ENCODE results near the gene SYNRG. TPM values are rescaled to one million over a fixed set of nuclear protein-coding genes. Genes with fewer than 3 reads are reported as not detected.

Gene SYNRG
- total RNA-seq, 1 experiment from 2014 or later: 18.0 TPM

GRCh38 chr17:37650419-37651003, 41.3 kb upstream of the SYNRG start:
- H3K9me3 Mint-ChIP-seq (ENCODE audit: unreplicated experiment): no peaks in the 10 kb centered on the region
- no peak overlapping the region for H3K4me3 Mint-ChIP-seq (ENCODE audit: unreplicated experiment)
- CTCF ChIA-PET: interaction anchor here (0.6 to 6.0 kb wide), 42 partner anchors 9 to 1540 kb away, joined by 3 to 66 read pairs (median 4); no protein-coding TSS in a partner anchor
- peak; percentile 62 for DNase-seq (ENCODE audit: unreplicated experiment)
- no peaks in the 10 kb centered on the region for H3K36me3 Mint-ChIP-seq (ENCODE audit: insufficient read depth, unreplicated experiment)
- peaks cover 5% of the 10 kb centered on the region for H3K4me1 Mint-ChIP-seq (ENCODE audit: insufficient read depth, unreplicated experiment)
- H3K27me3 Mint-ChIP-seq (ENCODE audit: insufficient read depth, unreplicated experiment): peaks cover 12% of the 10 kb centered on the region
- no TSS peak for BruUV-seq (replicated peaks)
- intact Hi-C loops (cut with micrococcal nuclease): loop anchor here (1.0 kb wide), 4 partner anchors 52 to 199 kb away; no protein-coding TSS in a partner anchor
- TF ChIP-seq, protein P1, sequence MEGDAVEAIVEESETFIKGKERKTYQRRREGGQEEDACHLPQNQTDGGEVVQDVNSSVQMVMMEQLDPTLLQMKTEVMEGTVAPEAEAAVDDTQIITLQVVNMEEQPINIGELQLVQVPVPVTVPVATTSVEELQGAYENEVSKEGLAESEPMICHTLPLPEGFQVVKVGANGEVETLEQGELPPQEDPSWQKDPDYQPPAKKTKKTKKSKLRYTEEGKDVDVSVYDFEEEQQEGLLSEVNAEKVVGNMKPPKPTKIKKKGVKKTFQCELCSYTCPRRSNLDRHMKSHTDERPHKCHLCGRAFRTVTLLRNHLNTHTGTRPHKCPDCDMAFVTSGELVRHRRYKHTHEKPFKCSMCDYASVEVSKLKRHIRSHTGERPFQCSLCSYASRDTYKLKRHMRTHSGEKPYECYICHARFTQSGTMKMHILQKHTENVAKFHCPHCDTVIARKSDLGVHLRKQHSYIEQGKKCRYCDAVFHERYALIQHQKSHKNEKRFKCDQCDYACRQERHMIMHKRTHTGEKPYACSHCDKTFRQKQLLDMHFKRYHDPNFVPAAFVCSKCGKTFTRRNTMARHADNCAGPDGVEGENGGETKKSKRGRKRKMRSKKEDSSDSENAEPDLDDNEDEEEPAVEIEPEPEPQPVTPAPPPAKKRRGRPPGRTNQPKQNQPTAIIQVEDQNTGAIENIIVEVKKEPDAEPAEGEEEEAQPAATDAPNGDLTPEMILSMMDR (IDR thresholded peaks at IDR 0.05; ENCODE audit: unreplicated experiment): peak; percentile 58
- H3K27ac Mint-ChIP-seq (ENCODE audit: low read depth, unreplicated experiment): no peak overlapping the region
- POLR2A ChIA-PET: interaction anchor here (1.2 to 1.4 kb wide), 3 partner anchors 9 to 163 kb away, joined by 3 to 4 read pairs (median 4); no protein-coding TSS in a partner anchor

DNA sequence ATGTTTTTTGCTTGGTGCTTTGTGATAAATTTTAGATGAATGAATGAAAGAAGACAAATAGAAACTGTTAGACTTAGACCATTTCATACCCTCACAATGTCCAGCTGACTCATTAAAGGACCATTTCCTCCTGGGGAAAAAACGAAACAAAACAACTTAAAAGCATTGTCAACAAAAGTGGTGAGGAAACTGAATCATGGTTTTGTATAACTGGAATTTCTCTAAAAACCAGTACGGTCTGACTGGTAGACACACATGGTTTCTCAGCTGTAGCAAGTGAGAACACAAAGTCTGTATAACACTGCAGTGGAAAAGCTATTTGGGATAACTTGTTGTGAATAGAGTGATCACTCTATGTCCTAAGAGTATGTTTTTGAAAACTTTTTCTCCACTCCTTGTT, 39.3 kb upstream of the SYNRG start:
- no peak overlapping the region for H3K4me3 Mint-ChIP-seq (ENCODE audit: unreplicated experiment)
- H3K9me3 Mint-ChIP-seq (ENCODE audit: unreplicated experiment): no peaks in the 10 kb centered on the region
- POLR2A ChIA-PET: interaction anchor here (0.8 to 1.1 kb wide), 4 partner anchors 9 to 138 kb away, joined by 3 to 4 read pairs (median 3); no protein-coding TSS in a partner anchor
- CTCF ChIA-PET: interaction anchor here (0.6 to 6.0 kb wide), 8 partner anchors 49 to 168 kb away, joined by 3 to 66 read pairs (median 4); no protein-coding TSS in a partner anchor
- intact Hi-C loops (cut with micrococcal nuclease): no loop called here
- no peak overlapping the region for H3K27ac Mint-ChIP-seq (ENCODE audit: low read depth, unreplicated experiment)
- TF ChIP-seq, protein P1 (IDR thresholded peaks at IDR 0.05; ENCODE audit: unreplicated experiment): no peak
- peaks cover 15% of the 10 kb centered on the region for H3K4me1 Mint-ChIP-seq (ENCODE audit: insufficient read depth, unreplicated experiment)
- H3K27me3 Mint-ChIP-seq (ENCODE audit: insufficient read depth, unreplicated experiment): peaks cover 16% of the 10 kb centered on the region
- peak; percentile 40 for DNase-seq (ENCODE audit: unreplicated experiment)
- BruUV-seq (replicated peaks): no TSS peak
- no peaks in the 10 kb centered on the region for H3K36me3 Mint-ChIP-seq (ENCODE audit: insufficient read depth, unreplicated experiment)

GRCh38 chr17:37647856-37648255, 38.6 kb upstream of the SYNRG start:
- POLR2A ChIA-PET: interaction anchor here (0.8 to 1.7 kb wide), 3 partner anchors 9 to 168 kb away, joined by 3 to 6 read pairs (median 3); no protein-coding TSS in a partner anchor
- no peak overlapping the region for H3K4me3 Mint-ChIP-seq (ENCODE audit: unreplicated experiment)
- peaks cover 16% of the 10 kb centered on the region for H3K27me3 Mint-ChIP-seq (ENCODE audit: insufficient read depth, unreplicated experiment)
- H3K9me3 Mint-ChIP-seq (ENCODE audit: unreplicated experiment): no peaks in the 10 kb centered on the region
- CTCF ChIA-PET: interaction anchor here (0.6 to 6.0 kb wide), 6 partner anchors 39 to 168 kb away, joined by 3 to 66 read pairs (median 4); no protein-coding TSS in a partner anchor
- DNase-seq (ENCODE audit: unreplicated experiment): no peak
- TF ChIP-seq, protein P1 (IDR thresholded peaks at IDR 0.05; ENCODE audit: unreplicated experiment): no peak
- no peak overlapping the region for H3K27ac Mint-ChIP-seq (ENCODE audit: low read depth, unreplicated experiment)
- no peaks in the 10 kb centered on the region for H3K36me3 Mint-ChIP-seq (ENCODE audit: insufficient read depth, unreplicated experiment)
- no TSS peak for BruUV-seq (replicated peaks)
- H3K4me1 Mint-ChIP-seq (ENCODE audit: insufficient read depth, unreplicated experiment): peaks cover 17% of the 10 kb centered on the region
- intact Hi-C loops (cut with micrococcal nuclease): no loop called here

DNA sequence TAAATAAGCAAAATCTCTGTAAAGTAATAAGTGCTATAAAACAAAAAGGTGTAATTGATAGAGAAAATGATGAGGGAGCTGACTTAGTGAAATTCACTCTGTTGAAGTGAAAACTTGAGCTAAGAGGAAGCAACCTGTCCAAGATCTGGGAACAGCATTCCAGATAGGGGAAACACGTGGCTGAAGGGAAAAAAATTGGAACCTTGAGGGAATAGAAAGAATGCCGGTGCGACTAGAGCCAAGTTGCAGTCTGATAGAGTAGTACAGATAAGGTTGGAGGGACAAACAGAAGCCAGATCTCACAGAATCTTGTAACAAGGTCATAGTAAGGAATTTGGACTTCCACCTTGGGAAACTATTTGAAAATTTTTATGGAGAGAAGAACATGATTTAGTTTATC, 34.7 kb upstream of the SYNRG start:
- H3K9me3 Mint-ChIP-seq (ENCODE audit: unreplicated experiment): no peaks in the 10 kb centered on the region
- peaks cover 16% of the 10 kb centered on the region for H3K27me3 Mint-ChIP-seq (ENCODE audit: insufficient read depth, unreplicated experiment)
- H3K4me3 Mint-ChIP-seq (ENCODE audit: unreplicated experiment): peak overlapping the region; percentile 94
- CTCF ChIA-PET: interaction anchor here (0.9 to 2.4 kb wide), 4 partner anchors 59 to 172 kb away, joined by 3 to 12 read pairs (median 6); no protein-coding TSS in a partner anchor
- H3K4me1 Mint-ChIP-seq (ENCODE audit: insufficient read depth, unreplicated experiment): peaks cover 35% of the 10 kb centered on the region
- DNase-seq (ENCODE audit: unreplicated experiment): peak; percentile 5
- peaks cover 26% of the 10 kb centered on the region for H3K36me3 Mint-ChIP-seq (ENCODE audit: insufficient read depth, unreplicated experiment)
- TF ChIP-seq, protein P1 (IDR thresholded peaks at IDR 0.05; ENCODE audit: unreplicated experiment): no peak
- peak overlapping the region; percentile 95 for H3K27ac Mint-ChIP-seq (ENCODE audit: low read depth, unreplicated experiment)
- no TSS peak for BruUV-seq (replicated peaks)
- intact Hi-C loops (cut with micrococcal nuclease): no loop called here
- POLR2A ChIA-PET: interaction anchor here (0.8 to 4.1 kb wide), 9 partner anchors 11 to 175 kb away, joined by 3 to 17 read pairs (median 7); partner anchors contain the start of gene SYNRG

Data from MCF 10A (cell line).